Hematopoietic multipotent progenitor cell (in vitro differentiated cells): ENCODE measurements around the gene TBK1. TPM values are rescaled to one million over a fixed set of nuclear protein-coding genes. Genes with fewer than 3 reads are reported as not detected.
A peak's percentile ranks its signal among the peaks of the same experiment; 100 is the strongest.

ENCODE experiments used
- DNase-seq, 3 donors: peaks; one replicate each; pipeline ENCODE4 v3.0.0-alpha.2; 2011 to 2015; ENCODE audit warnings: low read depth in 2 of 3, low spot score in 2 of 3
- total RNA-seq: library from RNA; depleted of rRNA; stranded (reverse); fragments of >200 nt; gene quantifications from one replicate; pipeline ENCODE4 v1.2.3, GENCODE V29; 2012

Gene TBK1
- 6.5 TPM for total RNA-seq

DNA sequence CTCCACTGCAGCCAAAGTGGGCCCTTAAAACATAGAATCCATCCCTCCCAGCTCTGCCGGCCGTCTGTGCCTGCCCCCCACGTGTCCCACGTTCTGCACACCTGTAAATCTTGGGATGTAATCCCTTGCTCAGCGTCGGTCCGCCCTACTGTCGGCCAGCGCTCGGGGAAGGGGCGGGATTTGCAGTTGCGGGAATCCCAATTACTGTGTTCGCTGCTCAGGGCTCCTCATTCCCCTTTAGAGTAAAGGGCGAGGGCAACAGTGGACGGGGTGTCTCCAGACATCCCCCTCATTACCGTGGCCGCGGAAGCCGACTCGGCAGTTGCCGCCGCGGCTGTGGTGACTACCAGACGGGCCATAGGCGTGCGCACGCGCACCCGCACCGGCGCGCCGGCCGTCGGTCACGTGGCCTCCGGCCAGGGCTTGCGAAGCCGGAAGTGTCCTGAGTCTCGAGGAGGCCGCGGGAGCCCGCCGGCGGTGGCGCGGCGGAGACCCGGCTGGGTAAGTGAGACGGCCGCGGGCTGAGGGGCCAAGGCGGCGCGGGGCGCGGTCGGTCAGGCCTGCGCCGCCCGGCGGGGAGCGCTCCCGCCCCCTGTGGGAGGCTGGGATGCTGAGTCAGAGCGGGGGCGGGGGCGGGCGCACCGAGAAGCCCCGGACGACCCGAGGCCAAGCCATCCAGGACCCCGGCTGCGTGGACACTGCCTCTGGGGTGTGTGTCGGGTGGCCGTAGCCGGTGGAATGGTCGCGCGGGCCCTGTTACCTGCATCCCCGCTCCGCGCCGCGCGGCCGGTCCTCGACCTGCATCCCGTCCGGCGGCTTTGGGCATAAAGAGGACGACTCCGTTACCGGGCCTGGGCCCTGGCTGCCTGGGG is at the start of gene TBK1:
TBK1 (plus strand) TSS at position 434 of the 872 bp plus-strand sequence. CDS start 3,751 bp downstream, outside the sequence.
- peak; percentile 32 to 67 (median 66) for DNase-seq

DNA sequence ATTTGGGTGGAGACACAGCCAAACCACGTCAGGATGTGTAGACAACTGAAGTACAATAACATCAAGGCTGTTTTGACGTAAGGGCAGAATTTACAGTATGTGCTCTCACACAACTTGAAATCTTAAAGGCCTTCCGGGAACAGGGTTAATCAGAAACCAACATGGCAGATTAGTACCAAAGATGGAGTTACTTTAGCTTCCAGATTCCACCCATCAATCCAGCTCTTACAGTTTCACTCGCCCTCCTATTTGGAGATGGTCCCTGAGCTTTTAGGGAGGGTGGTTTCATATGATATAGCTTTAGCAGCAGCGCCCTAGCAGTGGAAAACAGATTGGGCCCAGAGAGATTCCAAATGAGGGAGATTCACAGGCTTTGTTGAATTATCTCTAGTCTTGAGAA is 49.7 kb upstream of the TBK1 start:
- no peak for DNase-seq

DNA sequence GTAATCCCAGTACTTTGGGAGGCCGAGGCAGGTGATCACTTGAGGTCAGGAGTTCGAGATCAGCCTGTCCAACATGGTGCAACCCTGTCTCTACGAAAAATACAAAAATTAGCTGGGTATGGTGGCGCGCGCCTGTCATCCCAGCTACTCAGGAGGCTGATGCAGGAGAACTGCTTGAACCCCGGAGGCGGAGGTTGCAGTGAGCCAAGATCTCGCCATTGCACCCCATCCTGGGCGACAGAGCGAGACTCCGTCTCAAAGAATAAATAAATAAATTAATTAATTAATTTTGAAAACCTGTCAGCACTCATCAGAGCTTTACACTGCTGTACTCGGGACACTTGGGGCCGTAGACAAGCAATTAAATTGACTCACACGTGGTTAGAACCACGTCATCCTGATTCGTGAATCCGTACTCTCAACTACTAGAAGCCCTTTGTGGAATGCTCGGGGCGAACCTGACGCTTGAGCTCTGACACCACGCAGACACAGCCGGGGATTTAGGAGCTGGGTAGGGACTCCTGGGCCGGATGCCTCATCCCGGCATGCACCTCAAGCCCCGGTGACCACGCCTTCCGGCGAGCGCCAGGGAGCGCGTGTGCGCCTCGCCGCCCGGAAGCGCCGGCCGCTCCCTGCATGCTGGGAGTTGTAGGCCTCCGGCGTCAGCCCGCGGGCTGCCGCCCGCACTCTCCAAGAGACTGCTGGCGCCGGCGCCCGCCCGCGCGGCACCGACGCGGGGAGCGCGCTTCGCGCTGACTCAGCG is 48.0 kb upstream of the TBK1 start, which contains the start of gene XPOT:
XPOT (plus strand) TSS at position 686 of the 763 bp plus-strand sequence. CDS start 5,644 bp downstream, outside the sequence.
- peak; percentile 91 to 98 (median 96) for DNase-seq

DNA sequence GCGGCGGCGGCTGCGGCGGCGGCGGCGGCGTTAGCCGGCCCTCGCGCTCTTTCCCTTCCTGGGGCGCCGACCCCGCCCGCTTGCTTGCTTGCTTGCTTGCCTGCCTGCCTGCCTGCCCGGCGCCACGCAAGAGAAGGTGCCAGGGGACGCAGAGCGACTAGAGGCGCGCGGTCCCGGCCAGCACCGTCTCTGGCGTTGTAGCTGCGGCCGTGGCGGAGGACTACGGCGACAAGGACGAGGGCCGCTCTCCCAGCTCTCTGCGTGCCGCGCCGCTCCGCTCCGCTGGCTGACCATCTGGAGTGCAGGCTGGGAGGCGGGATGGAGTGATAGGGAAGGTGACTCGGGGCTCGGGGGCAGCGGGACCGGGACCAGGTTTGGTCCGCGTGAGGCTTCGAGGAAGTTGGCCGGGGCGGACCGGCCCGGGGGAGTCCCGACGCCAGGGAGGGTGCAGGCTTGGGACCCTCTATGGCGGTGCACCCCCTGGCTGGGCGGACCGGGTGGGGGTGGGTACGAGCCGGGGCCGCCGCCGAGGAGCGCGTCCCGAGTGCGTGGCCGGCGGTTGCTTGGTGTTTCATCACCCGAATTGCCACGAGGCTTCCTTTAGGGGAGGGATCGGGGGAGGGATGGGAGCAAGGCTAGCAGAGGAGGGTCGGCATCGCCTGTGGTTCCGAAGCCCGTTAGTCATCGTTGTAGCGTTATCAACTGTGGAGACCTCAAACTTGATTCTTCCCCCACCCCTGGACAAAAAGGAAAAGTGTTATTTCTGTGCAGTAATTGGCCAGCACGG is 47.3 kb upstream of the TBK1 start:
- DNase-seq = peak in 2 of 3 donors; percentile 75 to 84

DNA sequence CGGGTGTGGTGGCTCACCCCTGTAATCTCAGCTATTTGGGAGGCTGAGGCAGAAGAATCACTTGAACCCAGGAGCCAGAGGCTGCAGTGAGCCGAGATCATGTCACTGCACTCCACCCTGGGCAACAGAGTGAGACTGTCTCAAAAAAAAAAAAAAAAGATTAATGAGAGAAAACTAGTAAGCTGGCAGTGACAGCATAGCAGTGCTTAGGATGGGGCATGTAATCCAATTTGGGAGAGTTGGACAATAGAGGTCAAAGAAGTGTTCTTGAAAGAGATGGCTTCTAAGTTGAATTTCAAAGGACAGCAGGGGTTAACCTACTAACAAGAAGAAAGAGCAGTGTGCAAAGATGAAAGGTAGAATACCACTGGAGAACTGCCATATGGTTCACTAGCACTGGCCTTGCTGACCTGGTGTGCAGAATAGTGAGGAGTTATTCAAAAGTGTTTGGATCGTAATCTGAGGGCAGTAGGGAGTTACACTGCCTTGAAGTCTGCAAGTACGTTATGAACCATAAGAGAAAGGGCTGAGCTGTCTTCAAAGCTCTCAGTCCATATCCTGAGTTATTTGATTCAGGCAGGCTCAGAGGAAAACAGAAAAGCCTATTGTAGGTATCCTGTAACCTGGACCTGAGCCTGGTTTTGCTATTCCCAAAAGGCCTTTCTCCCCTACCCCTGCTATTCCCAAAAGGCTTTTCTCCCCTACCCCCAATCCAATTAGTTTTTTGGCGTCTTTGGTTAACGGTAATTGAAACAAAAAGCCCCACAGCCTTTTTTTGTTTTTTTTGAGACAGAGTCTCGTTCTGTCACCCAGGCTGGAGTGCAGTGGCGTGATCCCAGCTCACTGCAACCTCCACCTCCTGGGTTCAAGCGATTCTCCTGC is 44.3 kb upstream of the TBK1 start:
- DNase-seq = no peak

DNA sequence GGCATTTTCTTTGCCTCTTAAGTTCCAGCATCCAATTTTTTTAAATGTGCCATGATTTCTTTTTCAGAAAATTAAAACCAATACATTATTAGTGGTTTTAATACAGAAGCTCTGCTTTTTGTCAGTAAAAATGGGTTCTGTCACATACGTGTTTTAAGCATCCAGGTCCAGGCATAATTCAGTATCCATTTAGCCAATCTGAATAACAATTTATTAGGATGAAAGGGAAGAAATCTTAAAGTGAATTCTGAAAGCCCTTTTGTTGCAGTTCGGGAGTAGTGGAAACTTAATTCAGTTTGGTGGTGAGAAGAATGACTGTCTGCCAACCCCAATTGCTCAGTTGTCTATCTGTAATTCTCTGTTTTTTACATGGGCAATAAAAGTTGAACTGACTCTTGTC is 40.5 kb upstream of the TBK1 start:
- no peak for DNase-seq

DNA sequence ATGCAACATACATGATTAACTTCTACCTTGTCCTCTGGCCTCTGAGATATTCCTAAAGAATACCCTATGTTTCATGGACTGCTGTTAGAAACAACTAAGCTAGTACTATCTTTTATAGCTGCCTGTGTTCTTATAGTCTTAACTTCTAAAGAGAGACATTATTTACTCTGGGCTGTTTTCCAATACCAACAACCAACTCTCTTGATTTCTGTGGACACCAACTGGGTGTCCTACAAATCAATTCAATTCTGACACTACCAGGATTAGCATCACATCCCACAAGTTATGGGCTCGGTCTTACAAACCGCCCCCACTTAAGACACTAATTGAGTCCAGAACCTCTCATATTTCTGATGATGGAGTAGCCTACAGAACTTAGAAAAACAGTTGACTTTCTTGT is 39.5 kb upstream of the TBK1 start:
- DNase-seq = no peak

DNA sequence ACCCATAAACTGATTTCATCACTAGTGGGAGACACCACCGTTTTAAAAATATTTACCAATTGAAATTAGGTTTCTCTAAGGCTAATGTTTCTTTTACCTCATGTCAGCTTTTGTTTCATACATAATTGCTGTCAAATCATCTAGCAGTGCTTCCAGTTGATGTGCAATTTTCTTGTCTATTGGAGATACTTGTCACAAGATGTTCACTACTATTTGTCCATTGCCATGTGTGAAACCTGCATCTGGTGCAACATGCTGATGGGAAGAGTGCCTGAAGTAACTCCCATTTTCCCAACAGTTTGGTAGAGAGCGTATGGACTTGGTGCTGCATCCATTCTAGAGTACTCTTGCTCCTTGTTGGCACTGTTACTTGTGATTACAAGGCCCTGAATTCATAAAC is 38.0 kb upstream of the TBK1 start:
- no peak for DNase-seq

DNA sequence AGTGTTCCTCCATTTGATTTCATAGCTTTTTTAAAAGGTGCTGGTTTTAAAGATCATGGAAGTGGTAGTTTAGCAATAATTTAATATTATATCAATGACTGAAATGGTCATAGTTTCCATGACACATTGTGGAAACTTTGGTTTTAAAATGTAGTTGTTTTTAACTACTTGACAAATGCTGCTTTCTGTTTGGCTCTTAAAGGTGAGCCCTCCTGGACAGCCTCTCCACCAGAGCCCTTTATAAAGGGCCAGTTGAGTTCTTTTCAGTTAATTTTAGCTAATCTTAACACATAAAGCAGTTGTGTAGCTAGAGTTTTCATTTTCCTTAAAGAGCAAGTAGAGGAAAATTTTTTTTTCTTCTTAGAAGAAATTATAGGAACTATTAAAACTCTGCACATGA is 33.7 kb upstream of the TBK1 start:
- DNase-seq = no peak

DNA sequence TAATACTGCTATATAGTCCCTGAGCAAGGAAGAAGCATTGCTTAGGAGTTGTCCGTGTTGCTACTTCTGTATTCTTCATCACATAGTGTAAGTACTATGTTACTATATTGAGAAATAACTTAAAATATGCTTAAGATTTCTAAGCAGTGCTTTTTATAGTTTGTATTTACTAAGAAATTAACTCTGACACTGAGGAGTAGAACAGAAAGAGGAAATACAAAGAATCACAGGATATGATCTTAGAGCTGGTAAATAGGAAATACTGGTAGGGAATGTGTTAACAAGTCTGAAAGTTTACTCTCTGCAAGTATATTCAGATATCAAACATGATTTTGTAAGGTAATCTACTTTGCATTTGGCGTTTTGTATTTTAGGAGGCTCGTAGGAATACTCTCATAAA is 32.2 kb upstream of the TBK1 start:
- DNase-seq = no peak

DNA sequence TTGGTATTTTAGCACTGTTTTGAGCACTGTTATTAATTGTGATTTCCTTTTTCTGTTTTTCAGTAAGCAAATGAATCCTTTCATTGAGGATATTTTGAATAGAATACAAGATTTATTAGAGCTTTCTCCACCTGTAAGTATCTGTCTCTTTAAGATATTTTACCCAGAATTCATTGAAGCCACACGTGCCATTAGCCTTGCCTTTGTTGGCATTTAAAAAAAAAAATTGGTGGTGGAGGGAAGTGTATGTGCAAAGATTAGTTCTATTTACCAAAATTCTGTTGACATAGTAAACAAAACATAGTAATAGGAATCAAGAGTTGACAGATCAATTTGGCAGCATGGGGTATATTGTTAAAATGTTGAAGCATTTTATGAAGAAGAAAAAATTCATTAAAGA is 23.9 kb upstream of the TBK1 start:
- DNase-seq = no peak

DNA sequence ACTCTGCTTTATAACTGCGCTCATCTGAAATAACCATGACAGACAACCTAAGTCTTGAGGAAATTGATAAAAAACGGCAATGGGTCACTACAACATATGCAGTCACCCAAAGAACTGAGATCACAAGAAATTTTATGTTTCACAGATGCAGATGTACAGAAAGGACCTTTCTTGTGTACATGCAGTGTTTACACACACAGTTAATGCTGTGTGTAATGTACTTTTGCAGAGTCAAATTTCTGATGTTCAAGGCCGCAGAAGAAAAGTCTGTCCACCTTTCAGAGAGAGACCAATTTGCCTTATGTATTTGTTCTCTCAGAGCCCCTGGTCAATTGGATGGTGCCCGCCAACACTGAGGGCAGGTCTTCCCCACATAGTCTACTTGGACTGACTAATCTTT is 23.0 kb upstream of the TBK1 start:
- no peak for DNase-seq

DNA sequence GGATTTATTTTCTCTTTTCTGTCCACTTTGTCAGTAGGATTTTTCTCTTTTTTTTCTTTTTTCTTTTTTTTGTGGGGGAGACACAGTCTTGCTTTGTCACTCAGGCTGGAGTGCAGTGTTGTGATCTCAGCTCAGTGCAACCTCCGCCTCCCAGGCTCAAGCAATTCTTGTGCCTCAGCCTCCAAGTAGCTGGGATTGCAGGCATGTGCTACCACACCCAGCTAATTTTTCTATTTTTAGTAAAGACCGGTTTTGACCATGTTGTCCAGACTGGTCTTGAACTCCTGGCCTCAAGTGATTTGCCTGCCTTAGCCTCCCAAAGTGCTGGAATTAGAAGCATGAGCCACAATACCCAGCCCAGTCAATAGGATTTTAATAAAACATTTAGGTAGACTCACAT is 21.0 kb upstream of the TBK1 start:
- no peak for DNase-seq

DNA sequence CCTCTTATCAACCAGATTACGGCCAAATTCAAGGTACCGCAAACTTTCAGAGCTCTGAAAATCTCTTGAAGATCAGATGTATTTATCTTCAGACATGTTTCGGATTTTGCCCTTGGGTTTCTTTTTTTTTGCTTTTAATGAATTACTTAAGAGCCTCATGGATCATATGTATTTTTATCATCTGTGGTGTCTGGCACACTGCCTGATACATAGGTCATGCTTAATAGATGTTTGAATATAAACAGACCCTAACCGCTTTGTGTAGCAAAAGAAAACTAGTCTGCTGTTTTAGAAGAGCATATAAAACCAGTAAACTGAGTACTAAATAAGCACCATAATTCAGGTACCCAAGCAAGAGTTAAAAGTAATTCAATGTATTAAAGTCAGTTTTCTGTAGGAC is 20.1 kb upstream of the TBK1 start:
- DNase-seq = no peak

DNA sequence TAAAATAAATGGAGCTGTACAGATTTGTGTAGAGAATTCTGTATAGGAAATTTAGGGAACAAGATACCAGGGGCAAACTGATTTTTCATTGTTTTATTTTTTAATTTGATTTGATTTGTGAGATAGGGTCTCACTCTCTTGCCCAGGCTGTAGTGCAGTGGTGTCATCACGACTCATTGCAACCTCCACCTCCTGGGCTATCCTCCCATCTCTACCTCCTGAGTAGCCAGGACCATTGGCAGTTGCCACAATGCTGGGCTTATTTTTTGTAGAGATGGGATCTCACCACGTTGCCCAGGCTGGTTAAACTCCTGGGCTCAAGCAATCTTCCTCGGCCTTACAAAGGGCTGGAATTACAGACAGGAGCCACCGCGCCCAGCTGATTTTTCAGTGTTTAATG is 18.0 kb upstream of the TBK1 start:
- no peak for DNase-seq

DNA sequence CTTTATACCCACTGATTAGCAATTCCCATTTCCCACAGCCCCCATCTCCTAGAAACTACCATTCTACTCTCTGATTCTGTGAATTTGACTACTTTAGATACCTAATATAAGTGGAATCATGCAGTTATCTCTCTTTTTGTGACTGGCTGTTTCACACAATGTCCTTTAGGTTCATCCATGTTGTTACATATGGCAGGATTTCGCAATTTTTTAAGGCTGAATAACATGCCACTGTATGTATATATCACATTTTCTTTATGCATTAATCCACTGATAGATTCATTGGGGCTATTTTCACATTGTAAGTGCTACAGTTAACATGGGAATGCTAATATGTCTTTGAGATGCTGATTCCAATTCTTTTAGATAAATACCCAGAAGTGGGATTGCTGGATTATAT is 11.8 kb upstream of the TBK1 start:
- no peak for DNase-seq

DNA sequence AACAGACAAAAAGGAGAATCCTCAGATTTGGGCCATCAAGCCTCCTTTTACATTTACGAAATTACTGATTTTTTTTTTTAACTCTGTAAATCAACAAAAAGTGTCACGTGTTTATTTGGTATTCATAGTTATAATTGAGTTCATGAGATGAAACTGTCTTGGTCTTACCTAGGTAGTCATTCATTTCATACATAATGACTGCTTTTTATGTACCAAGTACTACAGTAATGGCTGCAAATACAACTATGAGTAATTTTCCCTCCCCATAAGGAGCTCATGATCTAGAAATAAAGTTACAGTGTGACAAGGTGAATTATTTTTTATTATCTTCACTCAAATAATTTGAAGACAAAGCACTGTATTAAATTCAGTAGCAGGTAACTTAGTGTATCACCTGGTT is 6.4 kb upstream of the TBK1 start:
- no peak for DNase-seq

DNA sequence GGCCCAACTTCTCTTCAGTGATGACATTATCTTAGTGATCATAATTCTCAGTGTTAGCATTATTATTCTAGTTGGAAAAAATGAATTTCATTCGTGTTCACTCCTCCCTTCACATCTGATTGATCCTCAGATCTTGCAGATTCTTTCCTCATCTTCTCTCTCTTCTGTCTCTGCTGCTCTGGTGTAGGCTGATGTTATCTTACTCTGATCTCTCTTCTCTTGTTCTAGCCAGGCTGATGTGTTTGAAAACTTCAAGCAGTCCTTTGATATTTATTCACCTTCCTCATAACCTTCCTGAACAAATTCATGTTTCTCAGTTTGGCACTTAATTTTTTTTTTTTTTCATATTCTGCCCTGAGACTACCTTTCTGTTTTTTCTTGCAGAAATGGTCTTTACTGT is 5.6 kb upstream of the TBK1 start:
- no peak for DNase-seq

DNA sequence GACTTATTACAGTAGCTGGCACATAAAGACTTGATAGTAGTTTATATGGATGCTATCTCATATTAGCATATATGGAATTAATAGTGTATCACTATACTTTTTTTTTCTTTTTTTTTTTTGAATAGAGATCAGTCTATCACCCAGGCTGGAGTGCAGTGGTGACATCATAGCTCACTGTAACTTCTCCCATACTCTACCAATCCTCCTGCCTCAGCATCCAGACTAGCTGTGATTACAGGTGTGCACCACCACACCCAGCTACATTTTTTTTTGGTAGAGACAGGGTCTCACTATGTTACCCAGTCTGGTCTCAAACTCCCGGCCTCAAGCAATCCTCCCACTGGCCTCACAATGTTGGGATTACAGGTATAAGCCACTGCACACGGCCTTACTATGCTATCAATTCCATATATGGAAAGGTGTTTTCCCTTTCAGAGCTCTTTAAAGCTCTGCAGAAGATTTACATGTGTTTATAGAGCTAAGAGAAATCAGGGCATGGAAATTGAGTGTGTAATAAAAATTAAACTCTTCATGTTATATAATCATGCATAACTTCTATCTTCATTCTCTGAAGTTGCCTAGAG is 1.8 kb upstream of the TBK1 start:
- DNase-seq = no peak
